Naive thymus-derived CD4-positive, alpha-beta T cell (primary cell): ENCODE data around the gene DPEP2NB. TPM values are rescaled to one million over a fixed set of nuclear protein-coding genes. Genes with fewer than 3 reads are reported as not detected.
"Not testable (repeated sequence)": the region's sequence is repeated elsewhere in the genome, so short reads cannot be mapped to it uniquely, and the experiment has no call there.

ENCODE experiments used
- ATAC-seq: fragments of 150-1000 bp; cut with Tn5 transposase; 2 replicates; pipeline ENCODE4 v1.10.0; 2021; ENCODE audit warnings: mild to moderate bottlenecking, moderate library complexity
- CTCF ChIA-PET: fragments of 350-600 bp; sonication (Branson Sonifier 250); formaldehyde crosslinking; loops from one replicate; lab custom pipeline; 2021; ENCODE audit warnings: antibody characterized with exemption; lab: Charles Lee
- POLR2A ChIA-PET: fragments of 350-600 bp; sonication (Branson Sonifier 250); formaldehyde crosslinking; loops from one replicate; lab custom pipeline; 2021; ENCODE audit warnings: antibody characterized with exemption, inconsistent platforms; lab: Charles Lee
- DNase-seq, 9 donors: peaks; one replicate each; pipeline versions ENCODE4 v3.0.0 to v3.0.0-alpha.2; 2020 to 2022; ENCODE audit warnings: mixed read lengths in 1 of 9
- H3K27ac ChIP-seq: one replicate; pipeline ENCODE4 v1.7.0; 2013; ENCODE audit warnings: mild to moderate bottlenecking, low read depth, low read length, moderate library complexity
- H3K27me3 ChIP-seq, 2 donors: one replicate each; pipeline ENCODE4 v1.7.0; 2013; ENCODE audit warnings: low read length in 2 of 2, mild to moderate bottlenecking in 2 of 2, moderate library complexity in 2 of 2; ENCODE audit not compliant: control insufficient read depth in 2 of 2, insufficient read depth in 2 of 2
- H3K36me3 ChIP-seq, 3 experiments: 1 replicate in 2 of 3; 2 replicates in 1 of 3; pipeline ENCODE4 v1.7.0; 2013; ENCODE audit warnings: low read length in 3 of 3, mild to moderate bottlenecking in 3 of 3, moderate library complexity in 1 of 3; ENCODE audit not compliant: insufficient read depth in 3 of 3, control insufficient read depth in 2 of 3
- H3K4me1 ChIP-seq, 2 donors: one replicate each; pipeline ENCODE4 v1.7.0; 2013; ENCODE audit warnings: low read length in 2 of 2, mild to moderate bottlenecking in 2 of 2, moderate library complexity in 1 of 2; ENCODE audit not compliant: control insufficient read depth in 2 of 2, insufficient read depth in 2 of 2
- H3K4me3 ChIP-seq: 2 replicates; pipeline ENCODE4 v1.7.0; 2013; ENCODE audit warnings: mild to moderate bottlenecking, low read length
- H3K9me3 ChIP-seq, 3 experiments: 1 replicate in 2 of 3; 2 replicates in 1 of 3; pipeline ENCODE4 v1.7.0; 2013; ENCODE audit warnings: low read length in 3 of 3; ENCODE audit not compliant: control insufficient read depth in 2 of 3
- H3K27ac Mint-ChIP-seq, 9 donors: one replicate each; pipeline ENCODE4 v1.8.0; 2020 to 2022; ENCODE audit warnings: mixed read lengths in 9 of 9, mild to moderate bottlenecking in 8 of 9, moderate library complexity in 5 of 9, inconsistent platforms in 2 of 9
- H3K27me3 Mint-ChIP-seq, 5 donors: one replicate each; pipeline ENCODE4 v1.8.0; 2021 to 2022; ENCODE audit warnings: mixed read lengths in 5 of 5, mild to moderate bottlenecking in 1 of 5
- H3K36me3 Mint-ChIP-seq, 5 donors: one replicate each; pipeline ENCODE4 v1.8.0; 2020 to 2022; ENCODE audit warnings: mixed read lengths in 5 of 5, mild to moderate bottlenecking in 3 of 5, inconsistent platforms in 1 of 5
- H3K4me1 Mint-ChIP-seq, 7 donors: one replicate each; pipeline ENCODE4 v1.8.0; 2020 to 2022; ENCODE audit warnings: mixed read lengths in 7 of 7, mild to moderate bottlenecking in 3 of 7, inconsistent platforms in 1 of 7
- H3K4me3 Mint-ChIP-seq, 10 donors: one replicate each; pipeline ENCODE4 v1.8.0; 2020 to 2022; ENCODE audit warnings: mild to moderate bottlenecking in 10 of 10, mixed read lengths in 10 of 10, moderate library complexity in 6 of 10, inconsistent platforms in 2 of 10
- H3K9me3 Mint-ChIP-seq, 11 donors: one replicate each; pipeline ENCODE4 v1.8.0; 2020 to 2022; ENCODE audit warnings: mixed read lengths in 11 of 11, mild to moderate bottlenecking in 4 of 11, inconsistent platforms in 1 of 11, moderate library complexity in 1 of 11
- intact Hi-C, 2 donors: fragments of 100-400 bp; cut with micrococcal nuclease; formaldehyde crosslinking; loops; one replicate each; pipeline ENCODE4 v1.15.1; 2023
- polyA plus RNA-seq, 2 donors: library from polyadenylated mRNA; unstranded; fragments of 300-500 nt; fragmentation: Illumina TruSeq; gene quantifications; one replicate each; pipeline ENCODE4 v1.2.3, GENCODE V29; 2021
- total RNA-seq, 6 experiments: library from RNA in 5 of 6; stranded (reverse) in 5 of 6; gene quantifications; 1 replicate in 5 of 6; 2 replicates in 1 of 6; pipeline ENCODE4 v1.2.3 and lab custom pipeline; 2021 to 2026

The DPEP2NB gene
- total and polyA plus RNA-seq, 7 experiments from 2014 or later = not detected

- no peaks in the 10 kb centered on the region for H3K27me3 Mint-ChIP-seq
- peak overlapping the region; percentile 80 to 94 (median 90) for H3K4me3 Mint-ChIP-seq
- ATAC-seq = peak; percentile 34
- peaks cover 0 to 8% (median 0%) of the 10 kb centered on the region in 11 donors for H3K9me3 Mint-ChIP-seq
- H3K4me1 Mint-ChIP-seq = peaks cover 28 to 86% (median 57%) of the 10 kb centered on the region in 7 donors
- peak in 2 of 9 donors; percentile 27 to 39 for DNase-seq
- peaks cover 0 to 20% (median 7%) of the 10 kb centered on the region in 5 donors for H3K36me3 Mint-ChIP-seq
- no peaks in the 10 kb centered on the region for H3K27me3 ChIP-seq
- ChIA-PET POLR2A (interaction anchor here (0.7 to 20.6 kb wide), 22 partner anchors 9 to 437 kb away, joined by 3 to 422 read pairs (median 6); partner anchors contain the start of genes DDX28, DPEP2NB, DUS2 and NFATC3), CTCF (interaction anchor here (0.9 to 1.7 kb wide), 6 partner anchors 8 to 41 kb away, joined by 3 to 7 read pairs (median 4); no protein-coding TSS in a partner anchor)
- intact Hi-C loops = loop anchor here in 1 of 2 donors (1.0 kb wide), 1 partner anchor 23 kb away; the partner anchor contains the start of genes DDX28 and DUS2
- peak overlapping the region; percentile 84 to 99 (median 95) for H3K27ac Mint-ChIP-seq
- H3K27ac ChIP-seq = peak overlapping the region; percentile 64
- no peaks in the 10 kb centered on the region for H3K9me3 ChIP-seq
- H3K4me1 ChIP-seq = peaks cover 29 to 47% of the 10 kb centered on the region in 2 donors
- no peaks in the 10 kb centered on the region for H3K36me3 ChIP-seq
- H3K4me3 ChIP-seq = peak overlapping the region; percentile 75
These were observed 15.7 kb downstream of the DPEP2NB start for GRCh38 chr16:67999985-68000384.

GRCh38 chr16:67998779-67999688 is 16.7 kb downstream of the DPEP2NB start, which contains the start of gene DPEP2:
DPEP2 (minus strand) TSS chr16:67999484; CDS start chr16:67993212, 6,272 bp downstream.
- ATAC-seq (peak; percentile 94), DNase-seq (peak in 8 of 9 donors; percentile 41 to 81 (median 70))
- H3K9me3 Mint-ChIP-seq, H3K9me3 ChIP-seq, H3K27me3 Mint-ChIP-seq, H3K36me3 ChIP-seq, H3K27me3 ChIP-seq: not testable (repeated sequence)
- Mint-ChIP-seq H3K36me3 (peaks cover 0 to 20% (median 7%) of the 10 kb centered on the region in 5 donors), H3K4me1 (peaks cover 23 to 83% (median 58%) of the 10 kb centered on the region in 7 donors), H3K27ac (peak within 1 kb of the TSS; percentile 84 to 99 (median 95)), H3K4me3 (peak within 1 kb of the TSS; percentile 80 to 94 (median 90))
- H3K27ac ChIP-seq = peak within 1 kb of the TSS; percentile 64
- peaks cover 25 to 39% of the 10 kb centered on the region in 2 donors for H3K4me1 ChIP-seq
- intact Hi-C loops = loop anchor here in 1 of 2 donors (1.0 kb wide), 1 partner anchor 24 kb away; the partner anchor contains the start of genes DDX28 and DUS2
- CTCF ChIA-PET = interaction anchor here (0.6 to 1.8 kb wide), 8 partner anchors 9 to 124 kb away, joined by 3 to 10 read pairs (median 4); partner anchors contain the start of genes DDX28, DUS2 and NFATC3
- POLR2A ChIA-PET = interaction anchor here (0.6 to 20.6 kb wide), 30 partner anchors 9 to 277 kb away, joined by 3 to 422 read pairs (median 4); partner anchors contain the start of genes DDX28, DPEP2NB, DUS2 and NUTF2
- peak within 1 kb of the TSS; percentile 75 for H3K4me3 ChIP-seq

- POLR2A ChIA-PET = interaction anchor here (0.6 to 20.6 kb wide), 25 partner anchors 8 to 233 kb away, joined by 3 to 422 read pairs (median 5); partner anchors contain the start of genes DDX28, DPEP2NB, DUS2 and NUTF2
- H3K27ac ChIP-seq = peak overlapping the region; percentile 64
- Mint-ChIP-seq H3K4me1 (peaks cover 23 to 83% (median 64%) of the 10 kb centered on the region in 7 donors), H3K27ac (peak overlapping the region; percentile 84 to 99 (median 95)), H3K4me3 (peak overlapping the region; percentile 80 to 94 (median 90)), H3K36me3 (peaks cover 0 to 21% (median 7%) of the 10 kb centered on the region in 5 donors)
- ATAC-seq, H3K9me3 Mint-ChIP-seq, H3K27me3 Mint-ChIP-seq, DNase-seq, intact Hi-C loops, H3K27me3 ChIP-seq, H3K9me3 ChIP-seq, H3K36me3 ChIP-seq: not testable (repeated sequence)
- peaks cover 32 to 46% of the 10 kb centered on the region in 2 donors for H3K4me1 ChIP-seq
- H3K4me3 ChIP-seq = peak overlapping the region; percentile 75
- CTCF ChIA-PET = interaction anchor here (0.6 to 1.8 kb wide), 8 partner anchors 10 to 87 kb away, joined by 3 to 10 read pairs (median 4); partner anchors contain the start of genes DDX28, DUS2 and NFATC3
These were observed 17.4 kb downstream of the DPEP2NB start for GRCh38 chr16:67998231-67998778.

- Mint-ChIP-seq H3K27me3 (no peaks in the 10 kb centered on the region), H3K27ac (peak overlapping the region in 7 of 9 donors; percentile 26 to 98 (median 81)), H3K36me3 (peaks cover 0 to 22% (median 7%) of the 10 kb centered on the region in 5 donors), H3K4me3 (peak overlapping the region in 5 of 10 donors; percentile 13 to 52 (median 36)), H3K4me1 (peaks cover 23 to 78% (median 59%) of the 10 kb centered on the region in 7 donors), H3K9me3 (peaks cover 0 to 8% (median 0%) of the 10 kb centered on the region in 11 donors)
- Histone ChIP-seq H3K27ac (peak overlapping the region; percentile 48), H3K4me1 (peaks cover 32 to 48% of the 10 kb centered on the region in 2 donors), H3K36me3 (peaks cover 0 to 7% (median 0%) of the 10 kb centered on the region in 3 experiments), H3K4me3 (no peak overlapping the region), H3K9me3 (no peaks in the 10 kb centered on the region), H3K27me3 (no peaks in the 10 kb centered on the region)
- ChIA-PET CTCF (interaction anchor here (1.0 to 2.0 kb wide), 3 partner anchors 25 to 67 kb away, joined by 3 to 12 read pairs (median 3); no protein-coding TSS in a partner anchor), POLR2A (interaction anchor here (0.7 to 20.6 kb wide), 8 partner anchors 10 to 840 kb away, joined by 3 to 422 read pairs (median 4); partner anchors contain the start of genes DDX28, DPEP2NB and DUS2)
- intact Hi-C loops = no loop called here
- no peak for ATAC-seq
- no peak for DNase-seq
These were observed 19.0 kb downstream of the DPEP2NB start for GRCh38 chr16:67996666-67997065.

- DNase-seq (no peak), ATAC-seq (no peak)
- Histone ChIP-seq H3K36me3 (peaks cover 0 to 13% (median 0%) of the 10 kb centered on the region in 3 experiments), H3K4me1 (peaks cover 22 to 36% of the 10 kb centered on the region in 2 donors), H3K9me3 (no peaks in the 10 kb centered on the region), H3K4me3 (no peak overlapping the region), H3K27me3 (no peaks in the 10 kb centered on the region), H3K27ac (peak overlapping the region; percentile 22)
- H3K4me1 Mint-ChIP-seq = peaks cover 20 to 68% (median 52%) of the 10 kb centered on the region in 7 donors
- POLR2A ChIA-PET = interaction anchor here (1.0 to 20.6 kb wide), 8 partner anchors 9 to 70 kb away, joined by 3 to 422 read pairs (median 11); partner anchors contain the start of genes DDX28, DPEP2NB, DUS2 and PSMB10
- H3K27me3 Mint-ChIP-seq = no peaks in the 10 kb centered on the region
- peaks cover 0 to 23% (median 7%) of the 10 kb centered on the region in 5 donors for H3K36me3 Mint-ChIP-seq
- CTCF ChIA-PET = interaction anchor here (0.6 to 2.0 kb wide), 5 partner anchors 23 to 68 kb away, joined by 3 to 12 read pairs (median 4); partner anchors contain the start of genes DDX28 and DUS2
- peak overlapping the region; percentile 81 to 98 (median 87) for H3K27ac Mint-ChIP-seq
- intact Hi-C loops = no loop called here
- H3K9me3 Mint-ChIP-seq = peaks cover 0 to 8% (median 0%) of the 10 kb centered on the region in 11 donors
- peak overlapping the region; percentile 48 to 73 (median 60) for H3K4me3 Mint-ChIP-seq
These were observed 20.3 kb downstream of the DPEP2NB start for GRCh38 chr16:67995423-67995822.
